ENCODE measurements around the gene FOLH1.
"Not testable (repeated sequence)": the region's sequence is repeated elsewhere in the genome, so short reads cannot be mapped to it uniquely, and the experiment has no call there.

The FOLH1 gene

GRCh38 chr11:49184756-49185155 lies 23.6 kb downstream of the FOLH1 start:
- DNase-seq (ENCODE audit: low read depth in 1 of 2, low spot score in 1 of 2) = not testable (repeated sequence)

GRCh38 chr11:49177936-49178335 lies 30.5 kb downstream of the FOLH1 start:
- not testable (repeated sequence) for DNase-seq (ENCODE audit: low read depth in 1 of 2, low spot score in 1 of 2)

- not testable (repeated sequence) for DNase-seq (ENCODE audit: low read depth in 1 of 2, low spot score in 1 of 2)
Measured at GRCh38 chr11:49175378-49175777, 33.0 kb downstream of the FOLH1 start.

- DNase-seq (ENCODE audit: low read depth in 1 of 2, low spot score in 1 of 2) = not testable (repeated sequence)
Measured at GRCh38 chr11:49174691-49175366, 33.6 kb downstream of the FOLH1 start.

- DNase-seq (ENCODE audit: low read depth in 1 of 2, low spot score in 1 of 2) = not testable (repeated sequence)
Measured at GRCh38 chr11:49171613-49172012, 36.8 kb downstream of the FOLH1 start.

- not testable (repeated sequence) for DNase-seq (ENCODE audit: low read depth in 1 of 2, low spot score in 1 of 2)
Measured at GRCh38 chr11:49169579-49169978, 38.8 kb downstream of the FOLH1 start.

GRCh38 chr11:49168992-49169391 lies 39.4 kb downstream of the FOLH1 start:
- DNase-seq (ENCODE audit: low read depth in 1 of 2, low spot score in 1 of 2) = not testable (repeated sequence)

- DNase-seq (ENCODE audit: low read depth in 1 of 2, low spot score in 1 of 2) = no peak
Measured at GRCh38 chr11:49151211-49151610, 57.2 kb downstream of the FOLH1 start.

- not testable (repeated sequence) for DNase-seq (ENCODE audit: low read depth in 1 of 2, low spot score in 1 of 2)
Measured at GRCh38 chr11:49102356-49102755, 106.0 kb downstream of the FOLH1 start.
